ENCODE results near the gene EFHB.
"Not testable (repeated sequence)": the region's sequence is repeated elsewhere in the genome, so short reads cannot be mapped to it uniquely, and the experiment has no call there.

EFHB gene

DNA sequence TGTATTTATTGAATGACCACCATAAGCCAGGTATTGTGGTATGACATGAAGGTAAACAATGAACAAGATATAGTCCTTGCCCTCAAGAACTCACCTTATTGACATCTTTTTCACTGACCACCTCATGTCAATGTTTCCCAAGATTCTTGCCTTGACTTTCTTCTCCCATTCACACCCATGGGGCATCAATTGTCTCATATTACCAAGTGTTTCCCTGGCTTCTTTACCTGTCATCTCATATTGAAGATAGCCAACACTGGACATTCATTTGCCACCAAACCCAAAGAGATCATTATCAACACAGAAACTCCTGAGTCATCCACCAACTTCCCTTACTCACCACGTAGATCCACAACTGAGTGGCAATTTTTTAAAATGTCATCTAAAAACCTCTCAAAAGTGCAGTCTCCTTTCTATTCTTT is 2.2 kb downstream of the EFHB start:
- DNase-seq (ENCODE audit: low spot score), result no peak

DNA sequence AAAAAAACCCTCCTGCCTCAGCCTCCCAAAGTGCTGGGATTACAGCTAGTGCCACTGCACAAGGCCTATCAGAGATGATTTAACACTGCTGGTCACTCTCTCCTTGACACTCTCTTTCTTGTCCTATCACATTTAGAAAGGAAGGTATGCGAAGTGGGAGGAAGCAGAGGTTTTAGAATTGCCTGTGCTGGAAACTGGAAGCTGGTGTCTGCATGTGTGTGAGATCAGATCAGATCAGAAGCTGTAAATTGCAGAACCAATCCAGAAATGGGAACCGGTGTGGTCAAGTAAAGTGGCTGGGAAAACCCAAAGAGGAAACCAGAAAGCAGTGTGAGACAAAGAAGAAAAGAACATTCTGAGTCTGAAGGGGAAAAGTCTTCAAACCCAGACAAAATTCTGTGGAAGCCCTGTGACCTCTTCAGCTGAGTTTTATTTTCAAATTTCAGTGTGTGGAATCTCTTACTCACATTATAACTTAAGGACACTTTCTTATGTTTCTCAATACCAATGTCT is 2.8 kb downstream of the EFHB start:
- no peak for DNase-seq (ENCODE audit: low spot score)

DNA sequence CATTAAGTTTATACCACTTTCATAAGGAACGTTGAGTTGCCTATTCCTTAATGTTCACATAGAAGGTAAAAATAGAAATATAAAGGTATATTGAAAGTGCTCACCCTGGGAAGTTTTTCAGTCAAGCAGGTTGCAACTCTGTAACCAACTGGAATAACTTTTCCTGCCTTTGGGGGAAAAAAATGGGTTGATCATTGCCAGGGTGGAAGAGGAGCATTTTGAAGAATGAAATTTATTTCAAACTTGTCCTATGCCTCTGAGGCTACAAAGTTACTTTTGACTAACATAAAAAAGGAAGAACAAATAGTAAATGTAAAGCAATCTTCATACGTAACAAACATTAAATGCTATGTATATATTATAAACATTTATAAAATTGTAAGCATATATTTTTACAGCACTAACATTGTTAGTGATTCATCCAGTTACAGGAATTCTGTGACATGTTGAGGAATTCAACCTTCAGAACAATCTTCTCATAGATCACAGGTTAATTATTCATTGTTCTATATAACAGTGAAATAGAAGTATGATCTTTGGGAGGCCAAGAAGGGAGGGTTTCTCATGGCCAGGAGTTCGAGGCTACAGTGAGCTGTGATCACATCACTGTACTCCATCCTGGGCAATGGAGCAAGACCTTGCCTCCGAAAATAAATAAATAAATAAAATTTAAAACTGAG is 13.5 kb downstream of the EFHB start:
- no peak for DNase-seq (ENCODE audit: low spot score)

DNA sequence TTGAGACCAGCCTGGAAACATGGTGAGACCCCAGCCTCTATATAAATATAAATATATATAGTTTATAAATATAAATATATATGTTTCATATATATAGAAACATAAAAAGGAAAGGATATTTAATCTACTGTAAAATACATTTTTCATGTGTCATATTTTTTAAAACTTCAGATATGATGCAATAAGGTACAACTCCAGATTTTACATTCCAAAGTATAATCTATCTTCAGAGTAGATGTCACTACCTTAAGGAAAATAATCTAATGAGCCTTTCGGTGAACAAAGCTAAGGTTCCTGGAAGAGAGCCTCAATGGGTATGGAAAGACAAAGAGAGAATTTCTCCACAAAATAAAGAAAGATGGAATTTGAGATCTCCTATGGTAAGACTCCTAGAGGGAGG is 16.9 kb downstream of the EFHB start:
- DNase-seq (ENCODE audit: low spot score), result no peak

DNA sequence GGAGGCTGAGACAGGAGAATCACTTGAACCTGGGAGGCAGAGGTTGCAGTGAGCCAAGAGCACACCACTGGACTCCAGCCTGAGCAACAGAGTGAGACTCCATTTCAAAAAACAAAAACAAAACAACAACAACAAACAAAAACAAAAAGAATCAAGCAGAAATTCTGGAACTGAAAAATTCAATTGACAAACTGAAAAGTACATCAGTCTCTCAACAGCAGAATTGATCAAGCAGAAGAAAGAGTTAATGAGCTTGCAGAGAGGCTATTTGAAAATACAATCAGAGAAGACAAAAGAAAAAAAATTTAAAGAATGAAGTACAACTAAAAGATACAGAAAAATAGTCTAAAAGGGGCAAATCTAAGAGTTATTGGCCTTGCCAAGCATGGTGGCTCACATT is 22.6 kb downstream of the EFHB start:
- no peak for DNase-seq (ENCODE audit: low spot score)

DNA sequence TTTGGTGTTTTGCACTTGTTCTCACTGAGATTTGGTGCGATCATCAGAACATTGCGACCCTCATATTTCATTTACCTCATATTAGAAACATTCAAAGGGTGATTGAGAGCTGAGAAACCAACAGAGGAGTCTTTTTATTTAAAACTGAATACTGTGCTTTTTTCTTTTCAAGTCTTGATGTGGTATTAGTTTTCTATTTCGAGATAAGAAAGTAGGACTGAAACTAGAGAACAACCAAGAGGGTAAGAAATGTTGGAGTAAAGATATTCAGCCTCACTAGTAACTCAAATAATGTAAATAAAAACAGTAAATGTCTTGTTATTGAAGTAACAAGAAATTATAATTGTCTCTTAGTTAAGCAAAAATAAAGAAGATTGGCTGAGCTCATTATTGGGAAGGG is 26.5 kb downstream of the EFHB start:
- DNase-seq (ENCODE audit: low spot score), result no peak

DNA sequence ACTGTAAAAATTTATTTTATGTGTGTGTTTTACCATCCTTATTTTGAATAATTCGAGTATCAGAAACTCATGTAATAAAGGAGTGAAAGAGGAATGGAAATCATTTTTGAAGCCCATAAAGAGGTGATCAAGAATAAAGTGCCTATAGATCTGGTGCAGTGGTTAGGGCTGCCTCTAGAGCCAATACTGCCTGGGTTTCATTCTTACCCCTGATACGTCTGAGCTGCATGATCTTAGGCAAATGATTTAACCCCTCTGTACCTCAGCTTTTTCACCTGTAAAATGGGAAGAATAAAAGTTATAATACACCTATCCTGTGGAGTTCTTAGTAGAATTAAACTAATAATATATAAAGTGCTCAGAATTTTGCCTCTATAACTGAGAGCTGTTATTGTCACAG is 30.4 kb downstream of the EFHB start:
- DNase-seq (ENCODE audit: low spot score), result no peak

DNA sequence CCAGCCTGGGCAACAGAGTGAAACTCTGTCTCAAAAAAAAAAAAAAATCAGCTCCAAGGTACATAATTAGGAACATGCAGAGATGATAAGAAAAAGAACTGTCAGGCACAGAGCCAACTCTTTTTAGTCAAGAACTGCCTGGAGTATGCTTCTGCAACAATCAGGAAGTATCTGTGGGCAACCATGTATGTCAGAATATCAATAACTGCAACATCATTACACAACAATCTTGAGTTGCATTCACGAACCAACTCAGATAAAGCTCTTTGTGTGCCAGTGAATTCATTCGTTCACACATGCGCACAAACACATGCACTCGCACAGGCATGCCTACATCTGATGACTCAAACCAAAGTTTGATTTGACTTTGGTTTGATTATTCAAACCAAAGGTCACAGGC is 32.1 kb downstream of the EFHB start:
- no peak for DNase-seq (ENCODE audit: low spot score)

DNA sequence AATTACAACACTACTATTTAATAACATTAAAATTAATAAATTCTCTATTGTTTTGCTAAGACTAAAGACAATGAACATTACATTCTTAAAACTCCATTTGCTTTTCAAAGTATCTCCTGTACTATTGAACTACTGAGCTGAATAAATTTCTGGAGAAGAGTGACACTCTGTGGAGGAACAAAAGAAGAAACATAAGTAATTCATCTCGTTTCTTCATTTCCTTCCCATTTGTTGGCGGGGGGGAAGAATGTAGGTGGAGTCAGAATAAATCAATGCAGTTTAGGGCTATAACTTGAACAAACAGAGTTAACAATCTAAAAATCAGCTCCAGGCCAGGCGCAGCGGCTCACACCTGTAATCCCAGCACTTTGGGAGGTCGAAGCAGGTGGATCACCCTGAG is 32.7 kb downstream of the EFHB start:
- DNase-seq (ENCODE audit: low spot score), result no peak

DNA sequence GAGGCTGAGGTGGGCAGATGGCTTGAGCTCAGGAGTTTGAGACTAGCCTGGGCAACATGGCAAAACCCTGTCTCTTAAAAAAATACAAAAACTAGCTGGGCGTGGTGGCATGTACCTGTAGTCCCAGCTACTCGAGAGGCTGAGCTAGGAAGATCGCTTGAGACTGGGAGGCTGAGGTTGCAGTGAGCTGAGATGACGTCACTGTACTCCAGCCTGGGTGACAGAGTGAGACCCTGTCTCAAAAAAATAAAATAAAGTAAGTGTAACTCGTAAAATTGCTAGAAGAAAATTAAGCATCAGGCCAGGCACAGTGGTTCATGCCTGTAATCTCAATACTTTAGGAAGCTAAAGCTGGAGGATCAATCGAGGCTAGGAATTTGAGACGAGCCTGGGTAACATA is 34.2 kb downstream of the EFHB start:
- not testable (repeated sequence) for DNase-seq (ENCODE audit: low spot score)

DNA sequence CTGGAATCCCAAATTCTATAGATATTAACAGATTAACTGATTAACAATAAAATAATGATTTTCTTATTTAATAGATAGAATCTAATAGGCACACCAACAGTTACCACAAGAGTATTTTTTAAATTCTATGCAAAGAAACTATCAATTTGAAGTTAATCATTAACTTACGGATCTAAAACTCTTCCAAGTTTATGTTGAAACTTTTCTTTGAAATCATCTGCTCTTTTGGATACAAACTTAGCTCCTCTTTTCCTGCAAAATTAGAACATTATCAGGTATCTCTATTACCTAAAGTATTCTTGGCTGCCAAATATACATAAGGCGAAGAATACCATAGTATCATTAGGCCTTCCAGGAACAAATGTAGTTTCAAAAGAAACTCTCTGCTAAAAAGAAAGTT is 34.8 kb downstream of the EFHB start:
- DNase-seq (ENCODE audit: low spot score), result no peak

DNA sequence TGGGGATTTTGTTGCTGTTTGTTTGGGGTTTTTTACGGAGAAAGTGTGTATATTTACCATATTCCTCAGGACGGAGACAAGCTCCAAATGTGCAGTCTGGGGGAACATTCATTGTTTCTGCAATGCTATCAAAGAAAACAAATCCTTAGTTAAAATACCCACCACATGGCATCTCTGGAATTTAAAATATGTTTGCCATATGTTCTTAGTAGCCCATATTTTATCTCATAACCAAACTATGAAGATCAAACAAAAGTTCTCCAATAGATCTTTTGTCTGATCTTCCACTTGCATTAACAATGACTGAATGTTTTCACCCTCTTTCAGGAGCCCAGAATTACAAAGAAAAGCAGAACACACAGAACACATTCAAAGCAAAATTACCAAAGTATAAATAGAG is 35.3 kb downstream of the EFHB start:
- DNase-seq (ENCODE audit: low spot score), result no peak

DNA sequence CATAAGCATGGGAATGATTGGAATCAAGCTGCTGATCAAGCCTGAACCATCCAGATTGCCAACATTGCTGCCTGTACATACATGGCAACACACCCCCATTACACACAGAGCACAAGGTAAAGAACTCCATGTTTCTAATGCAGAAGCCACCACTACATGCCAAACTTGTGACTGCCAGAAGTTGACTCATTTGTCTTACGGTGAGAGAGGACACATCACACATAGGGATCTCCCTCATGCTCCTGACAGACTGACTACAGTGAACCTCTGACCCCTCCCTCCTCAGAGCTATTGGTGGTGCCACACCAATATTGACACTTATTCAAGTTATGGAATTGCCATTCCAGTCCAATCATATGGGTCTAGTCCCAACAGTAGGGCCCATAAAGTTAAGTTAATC is 42.3 kb downstream of the EFHB start:
- DNase-seq (ENCODE audit: low spot score), result no peak

DNA sequence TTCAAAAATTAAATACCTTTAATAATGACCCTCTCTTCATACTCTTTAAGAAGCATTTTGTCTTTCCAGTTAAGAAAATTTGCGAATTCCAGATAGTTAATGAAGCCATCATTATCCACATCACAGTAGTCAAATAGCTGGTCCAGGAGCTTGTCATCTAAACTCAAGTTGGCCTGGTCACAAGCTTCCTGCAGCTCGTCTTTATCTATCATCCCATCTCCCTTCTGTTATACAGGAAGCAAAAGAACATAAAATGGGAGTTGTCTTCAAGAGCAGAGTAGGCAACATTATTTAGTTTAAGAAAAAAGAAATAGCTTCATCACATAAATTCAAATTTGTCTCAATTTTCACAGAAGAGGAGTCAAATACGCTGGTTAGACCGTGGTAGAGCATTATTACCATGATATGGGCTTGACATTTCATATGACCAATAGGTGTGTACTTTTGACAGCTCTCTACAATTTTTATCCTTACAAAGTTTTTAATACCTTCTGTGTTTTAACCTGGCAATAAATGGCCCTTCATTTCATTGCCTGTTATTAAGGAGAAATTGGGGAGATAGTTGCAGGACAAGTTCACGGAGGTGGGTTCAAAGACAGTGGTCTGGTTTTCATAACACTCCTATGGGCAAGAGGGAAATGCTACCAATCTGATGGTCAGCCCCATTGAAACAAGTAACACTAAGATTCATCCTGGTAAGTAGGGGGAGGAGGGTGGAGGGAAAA is 45.4 kb downstream of the EFHB start:
- no peak for DNase-seq (ENCODE audit: low spot score)

DNA sequence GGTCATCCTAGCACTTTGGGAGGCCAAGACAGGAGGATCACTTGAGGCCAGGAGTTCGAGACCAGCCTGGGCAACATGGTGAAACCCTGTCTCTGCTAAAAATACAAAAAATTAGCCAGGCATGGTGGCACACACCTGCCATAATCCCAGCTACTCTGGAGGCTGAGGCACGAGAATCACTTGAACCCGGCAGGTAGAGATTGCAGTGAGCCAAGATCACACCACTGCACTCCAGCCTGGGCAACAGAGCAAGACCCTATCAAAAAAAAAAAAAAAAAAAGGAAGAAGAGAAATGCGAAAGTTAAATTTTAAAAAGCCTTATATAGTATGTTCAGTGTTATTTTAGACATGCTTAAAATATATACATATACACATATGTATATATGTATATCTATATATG is 46.9 kb downstream of the EFHB start:
- DNase-seq (ENCODE audit: low spot score), result not testable (repeated sequence)

DNA sequence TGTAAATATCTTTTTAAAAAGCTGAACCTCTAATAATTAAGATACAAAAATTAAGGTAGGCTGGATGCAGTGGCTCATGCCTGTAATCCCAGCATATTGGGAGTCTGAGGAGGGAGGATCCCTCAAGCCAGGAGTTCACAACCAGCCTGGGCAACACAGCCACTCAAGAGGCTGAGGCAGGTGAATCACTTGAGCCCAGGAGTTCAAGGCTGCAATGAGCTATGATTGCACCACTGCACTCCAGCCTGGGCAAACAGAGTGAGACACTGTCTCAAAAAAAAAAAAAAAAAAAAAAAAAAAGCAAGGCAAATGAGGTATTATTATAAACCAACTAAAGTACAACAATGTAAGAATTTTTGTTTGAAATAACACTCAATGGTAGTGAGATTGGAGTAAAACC is 47.6 kb downstream of the EFHB start:
- no peak for DNase-seq (ENCODE audit: low spot score)

DNA sequence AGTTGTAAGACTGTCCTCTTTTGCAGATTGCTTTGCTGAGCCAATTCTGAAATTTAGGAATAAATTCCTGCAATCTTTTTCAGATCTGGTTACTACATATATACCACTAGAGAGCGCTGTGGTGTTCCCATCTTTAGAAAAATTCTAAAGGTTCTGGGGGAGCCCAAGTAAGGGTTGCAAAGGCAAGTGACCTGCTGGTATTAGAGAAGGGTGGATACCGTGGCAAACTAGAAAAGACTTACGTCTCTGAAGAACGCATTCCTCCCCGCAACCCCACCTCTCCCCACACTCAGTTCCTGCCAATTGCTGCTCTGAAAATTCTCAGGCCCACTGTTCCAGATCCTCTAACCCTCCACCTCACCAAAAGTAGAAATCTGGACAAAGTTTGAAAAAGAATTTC is 48.5 kb downstream of the EFHB start:
- no peak for DNase-seq (ENCODE audit: low spot score)

DNA sequence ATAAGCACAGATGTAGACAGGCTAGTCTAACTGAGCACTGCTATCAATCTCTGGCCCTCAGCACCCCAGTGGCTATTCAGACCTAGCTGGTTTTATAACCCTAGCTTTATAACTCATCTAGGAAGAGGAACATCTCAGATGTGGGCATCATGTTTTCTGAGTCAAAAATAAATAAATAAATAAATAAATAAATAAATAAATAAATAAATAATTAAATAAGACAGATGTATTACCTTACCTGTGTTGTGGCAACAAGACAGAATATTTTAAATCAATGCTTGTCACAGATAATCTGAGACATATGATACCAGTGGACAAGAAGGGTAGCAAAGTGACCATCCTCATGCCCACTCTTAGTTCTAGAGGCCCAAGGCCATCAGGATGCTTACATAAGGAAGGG is 52.2 kb downstream of the EFHB start:
- no peak for DNase-seq (ENCODE audit: low spot score)

DNA sequence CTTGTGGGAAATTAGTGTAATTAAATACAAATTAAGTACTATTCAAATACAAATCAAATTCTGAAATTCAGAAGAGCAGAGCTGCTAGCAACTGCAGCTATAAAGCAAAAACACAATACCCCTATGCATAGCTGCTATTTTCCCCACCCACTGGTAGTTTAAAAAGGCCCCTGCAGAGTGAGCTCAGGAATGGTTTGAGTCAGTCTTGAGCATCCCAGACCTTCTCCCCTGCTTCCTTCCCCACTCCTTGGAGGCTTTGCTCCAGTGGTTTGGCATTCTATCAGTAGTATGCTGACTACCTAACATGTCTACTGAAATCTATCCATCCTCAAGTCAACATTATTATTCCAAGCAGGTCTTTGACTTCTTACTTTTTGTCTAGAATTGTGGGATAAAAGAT is 53.0 kb downstream of the EFHB start:
- no peak for DNase-seq (ENCODE audit: low spot score)

DNA sequence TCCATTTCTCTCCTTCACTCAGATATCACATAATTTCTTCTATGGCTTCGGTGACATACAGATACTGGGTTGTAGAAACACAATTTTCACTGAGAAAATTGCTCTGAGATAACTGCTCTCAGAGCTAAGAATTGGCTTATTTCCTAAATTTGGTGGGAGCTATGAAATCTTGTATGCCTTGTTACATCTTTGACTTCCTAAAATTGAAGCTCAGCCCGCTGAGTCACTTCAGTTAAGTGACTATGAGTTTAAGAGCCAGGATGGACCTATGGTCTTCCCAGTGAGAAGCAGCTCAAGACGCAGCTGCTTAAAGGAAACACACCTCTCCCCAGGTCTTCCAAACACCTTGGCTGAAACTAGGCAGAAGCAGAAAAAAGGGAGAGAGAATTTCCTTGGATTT is 56.4 kb downstream of the EFHB start:
- DNase-seq (ENCODE audit: low spot score), result no peak

DNA sequence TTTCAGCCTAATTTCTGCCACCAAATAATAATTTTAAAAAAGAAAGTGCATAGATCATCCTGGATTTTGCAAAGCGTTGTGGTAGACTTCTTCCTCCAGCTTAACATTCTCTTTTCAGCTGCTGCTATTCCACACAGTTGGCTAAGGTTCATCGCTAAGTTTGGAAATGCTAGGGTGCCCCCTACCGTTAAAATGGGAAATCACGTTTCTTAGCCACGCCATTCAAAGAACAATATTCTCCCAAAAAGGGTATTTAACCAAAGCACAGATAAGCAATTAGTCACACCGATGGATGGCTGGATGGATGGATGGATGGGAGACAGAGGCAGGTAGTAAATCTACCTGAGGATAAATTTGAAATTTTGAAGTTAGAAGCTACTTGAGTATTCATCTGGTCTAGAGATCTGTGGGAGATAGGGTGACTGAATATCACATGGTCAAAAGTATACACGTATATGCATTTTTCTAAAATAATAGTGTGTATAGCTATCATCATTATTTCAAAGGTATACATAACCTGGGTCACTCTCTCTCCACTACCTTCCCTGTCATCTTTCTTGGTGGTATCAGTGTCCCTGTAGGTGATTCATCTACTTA is 67.2 kb downstream of the EFHB start:
- no peak for DNase-seq (ENCODE audit: low spot score)

DNA sequence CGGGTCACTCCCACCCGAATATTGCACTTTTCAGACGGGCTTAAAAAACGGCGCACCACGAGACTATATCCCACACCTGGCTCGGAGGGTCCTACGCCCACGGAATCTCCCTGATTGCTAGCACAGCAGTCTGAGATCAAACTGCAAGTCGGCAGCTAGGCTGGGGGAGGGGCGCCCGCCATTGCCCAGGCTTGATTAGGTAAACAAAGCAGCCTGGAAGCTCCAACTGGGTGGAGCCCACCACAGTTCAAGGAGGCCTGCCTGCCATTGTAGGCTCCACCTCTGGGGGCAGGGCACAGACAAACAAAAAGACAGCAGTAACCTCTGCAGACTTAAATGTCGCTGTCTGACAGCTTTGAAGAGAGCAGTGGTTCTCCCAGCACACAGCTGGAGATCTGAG is 78.7 kb downstream of the EFHB start:
- DNase-seq (ENCODE audit: low spot score), result not testable (repeated sequence)

DNA sequence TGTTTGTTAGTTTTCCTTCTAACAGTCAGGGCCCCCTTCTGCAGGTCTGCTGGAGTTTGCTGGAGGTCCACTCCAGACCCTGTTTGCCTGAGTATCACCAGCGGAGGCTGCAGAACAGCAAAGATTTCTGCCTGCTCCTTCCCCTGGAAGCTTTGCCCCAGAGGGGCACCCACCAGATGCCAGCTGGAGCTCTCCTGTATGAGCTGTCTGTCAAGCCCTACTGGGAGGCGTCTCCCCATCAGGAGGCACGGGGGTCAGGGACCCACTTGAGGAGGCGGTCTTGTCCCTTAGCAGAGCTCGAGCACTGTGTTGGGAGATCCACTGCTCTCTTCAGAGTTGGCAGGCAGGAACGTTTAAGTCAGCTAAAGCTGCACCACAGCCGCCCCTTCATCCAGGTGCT is 87.4 kb downstream of the EFHB start:
- not testable (repeated sequence) for DNase-seq (ENCODE audit: low spot score)

Measured in left forelimb (tissue), 1 donor.